Endothelial cell of umbilical vein (primary cell): ENCODE data around the gene PPEF1.

Experiments
- CTCF ChIP-seq, 2 donors: IDR thresholded peaks; 1 replicate in 1 of 2; 2 replicates in 1 of 2; pipeline ENCODE4 v1.5.1; 2011; ENCODE audit warnings: low read length in 2 of 2, mild to moderate bottlenecking in 2 of 2, moderate library complexity in 2 of 2, control low read depth in 1 of 2, inconsistent platforms in 1 of 2, low read depth in 1 of 2; ENCODE audit not compliant: insufficient read depth in 1 of 2; ENCODE audit errors: extremely low read depth in 1 of 2
- EZH2 ChIP-seq: IDR thresholded peaks from 2 replicates; pipeline ENCODE4 v1.6.1; 2012; ENCODE audit warnings: borderline replicate concordance, low read depth, mild to moderate bottlenecking, moderate library complexity, low read length, inconsistent platforms; ENCODE audit not compliant: severe bottlenecking
- FOS ChIP-seq: IDR thresholded peaks from 2 replicates; pipeline ENCODE4 v1.6.1; 2011; ENCODE audit warnings: mild to moderate bottlenecking, low read length, moderate library complexity, borderline replicate concordance; ENCODE audit not compliant: insufficient read depth
- GATA2 ChIP-seq: IDR thresholded peaks from 2 replicates; pipeline ENCODE4 v1.7.0; 2011; ENCODE audit warnings: low read depth, mild to moderate bottlenecking, moderate library complexity, mixed read lengths, low read length; ENCODE audit not compliant: insufficient read length, insufficient read depth
- MAX ChIP-seq: IDR thresholded peaks from 2 replicates; pipeline ENCODE4 v1.6.1; 2011; ENCODE audit not compliant: insufficient read depth, insufficient read length
- POLR2A ChIP-seq: IDR thresholded peaks from 2 replicates; pipeline ENCODE4 v1.6.1; 2012; ENCODE audit warnings: low read depth, mild to moderate bottlenecking, control low read depth, low read length
- POLR2AphosphoS5 ChIP-seq: IDR thresholded peaks from 2 replicates; pipeline ENCODE4 v1.6.1; 2012; ENCODE audit warnings: low read depth, mild to moderate bottlenecking, control low read depth, low read length, moderate library complexity; ENCODE audit not compliant: insufficient read depth

- TF ChIP-seq POLR2A (no peak), POLR2AphosphoS5 (no peak), GATA2 (no peak), CTCF (IDR thresholded peaks at IDR 0.05; ENCODE audit: extremely low read depth in 1 of 2, insufficient read depth in 1 of 2, low read depth in 1 of 2, low read length in 2 of 2) (no peak), MAX (no peak), EZH2 (no peak), FOS (no peak)
These were observed 165.2 kb downstream of the PPEF1 start for GRCh38 chrX:18872621-18873020.
